HCT116 (cell line): ENCODE measurements around the gene SCPEP1.

Source experiments
- REST ChIP-seq: IDR thresholded peaks from 2 replicates; pipeline ENCODE4 v1.6.1; 2012; ENCODE audit warnings: low read depth
- TCF7L2 ChIP-seq: IDR thresholded peaks from 2 replicates; pipeline ENCODE4 v1.7.0; 2011; ENCODE audit warnings: borderline replicate concordance, inconsistent platforms; ENCODE audit not compliant: insufficient read depth, insufficient read length; ENCODE audit errors: extremely low read depth
- TF ChIP-seq, protein P1 (sequence below), 3 experiments: fragments of 200-600 bp in 1 of 3; sonication (generic) in 1 of 3; IDR thresholded peaks in 2 of 3; conservative IDR thresholded peaks in 1 of 3; 2 replicates each; pipeline ENCODE4 v1.5.1; 2012 to 2017; ENCODE audit warnings: low read depth in 2 of 3, low read length in 2 of 3, antibody characterized with exemption in 1 of 3, borderline replicate concordance in 1 of 3, control low read depth in 1 of 3, mild to moderate bottlenecking in 1 of 3, mixed read lengths in 1 of 3, mixed run types in 1 of 3, moderate library complexity in 1 of 3; ENCODE audit not compliant: insufficient read depth in 1 of 3

DNA sequence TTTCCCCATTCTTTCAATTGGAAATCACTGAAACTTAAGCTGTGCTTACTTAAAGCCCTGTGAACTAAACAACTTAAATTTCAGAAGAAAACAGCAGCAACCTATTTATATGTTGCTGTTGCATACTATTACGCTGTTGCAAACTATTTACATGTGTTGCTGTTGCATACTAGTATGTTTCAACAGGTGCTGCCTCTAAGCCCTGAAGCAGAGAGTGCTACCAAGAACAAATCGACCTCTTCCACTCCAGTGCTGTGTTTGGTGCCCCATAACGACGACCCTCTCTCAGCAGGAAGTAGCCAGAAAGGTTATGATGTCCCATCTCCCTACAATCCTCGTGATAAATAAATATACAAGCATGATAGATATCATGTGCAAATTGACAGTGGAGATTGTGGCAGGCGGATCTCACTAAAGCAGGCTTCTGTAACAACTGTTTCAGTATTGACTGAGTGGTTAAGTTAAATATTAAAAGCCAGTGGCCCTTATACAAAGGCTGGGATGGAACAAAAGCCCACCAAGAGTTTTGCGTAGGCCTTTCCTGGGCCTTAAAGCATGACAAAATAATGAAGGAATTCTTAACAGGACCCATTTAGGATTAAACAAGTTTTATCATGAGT lies 5.7 kb upstream of the SCPEP1 start:
- TF ChIP-seq, protein P1, sequence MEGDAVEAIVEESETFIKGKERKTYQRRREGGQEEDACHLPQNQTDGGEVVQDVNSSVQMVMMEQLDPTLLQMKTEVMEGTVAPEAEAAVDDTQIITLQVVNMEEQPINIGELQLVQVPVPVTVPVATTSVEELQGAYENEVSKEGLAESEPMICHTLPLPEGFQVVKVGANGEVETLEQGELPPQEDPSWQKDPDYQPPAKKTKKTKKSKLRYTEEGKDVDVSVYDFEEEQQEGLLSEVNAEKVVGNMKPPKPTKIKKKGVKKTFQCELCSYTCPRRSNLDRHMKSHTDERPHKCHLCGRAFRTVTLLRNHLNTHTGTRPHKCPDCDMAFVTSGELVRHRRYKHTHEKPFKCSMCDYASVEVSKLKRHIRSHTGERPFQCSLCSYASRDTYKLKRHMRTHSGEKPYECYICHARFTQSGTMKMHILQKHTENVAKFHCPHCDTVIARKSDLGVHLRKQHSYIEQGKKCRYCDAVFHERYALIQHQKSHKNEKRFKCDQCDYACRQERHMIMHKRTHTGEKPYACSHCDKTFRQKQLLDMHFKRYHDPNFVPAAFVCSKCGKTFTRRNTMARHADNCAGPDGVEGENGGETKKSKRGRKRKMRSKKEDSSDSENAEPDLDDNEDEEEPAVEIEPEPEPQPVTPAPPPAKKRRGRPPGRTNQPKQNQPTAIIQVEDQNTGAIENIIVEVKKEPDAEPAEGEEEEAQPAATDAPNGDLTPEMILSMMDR (IDR thresholded peaks at IDR 0.05 in 2 of 3, conservative IDR thresholded peaks at IDR 0.05 in 1 of 3; ENCODE audit: borderline replicate concordance in 1 of 3, insufficient read depth in 1 of 3, low read depth in 2 of 3, low read length in 2 of 3), result no peak
- TF ChIP-seq TCF7L2 (no peak), REST (no peak)
